T-helper 1 cell treated with Interleukin-12 subunit alpha and Interleukin-12 subunit beta and Interleukin-4 antibody, amounts not matched to agents 30 ng/mL and 1 ng/mL, for 36 hours (primary cell): Measurements from ENCODE around the gene ARHGAP12. TPM values are rescaled to one million over a fixed set of nuclear protein-coding genes. Genes with fewer than 3 reads are reported as not detected.
"Not testable (repeated sequence)": the region's sequence is repeated elsewhere in the genome, so short reads cannot be mapped to it uniquely, and the experiment has no call there.

ENCODE experiments used
- intact Hi-C: fragments of 100-400 bp; cut with micrococcal nuclease; formaldehyde crosslinking; loops from one replicate; pipeline ENCODE4 v1.15.1; 2024
- total RNA-seq: library from RNA; stranded (reverse); gene quantifications from 2 replicates; pipeline ENCODE4 v1.2.3, GENCODE V29; 2022

ARHGAP12 gene
- total RNA-seq, 1 donor from 2014 or later = 7.2 TPM

DNA sequence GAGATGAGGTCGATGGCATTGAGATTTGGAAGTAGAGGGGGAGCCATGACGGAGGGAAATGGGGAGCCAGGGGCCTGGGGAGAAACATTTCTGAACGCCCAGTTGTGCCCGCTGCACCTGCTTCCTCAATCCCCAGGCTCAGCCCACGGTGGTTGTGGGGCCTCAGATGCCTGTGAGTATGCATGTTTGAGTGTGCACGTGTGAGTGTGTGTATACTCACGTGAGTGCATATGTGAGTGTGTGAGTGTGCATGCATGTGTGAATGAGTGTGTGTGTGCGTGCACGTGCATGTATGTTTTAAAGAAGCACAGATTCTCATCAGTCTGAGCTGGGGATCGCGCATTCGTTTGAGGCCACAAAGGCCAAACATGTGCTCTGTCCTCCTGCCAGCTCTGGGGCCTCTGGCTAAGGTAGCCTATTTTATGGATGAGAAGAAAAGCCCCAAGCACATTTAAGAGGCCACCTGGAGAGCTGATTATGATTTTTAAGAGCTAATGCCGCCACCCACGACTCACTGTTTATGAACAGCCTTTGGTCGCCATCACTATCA is 154.8 kb downstream of the ARHGAP12 start:
- intact Hi-C loops = no loop called here

DNA sequence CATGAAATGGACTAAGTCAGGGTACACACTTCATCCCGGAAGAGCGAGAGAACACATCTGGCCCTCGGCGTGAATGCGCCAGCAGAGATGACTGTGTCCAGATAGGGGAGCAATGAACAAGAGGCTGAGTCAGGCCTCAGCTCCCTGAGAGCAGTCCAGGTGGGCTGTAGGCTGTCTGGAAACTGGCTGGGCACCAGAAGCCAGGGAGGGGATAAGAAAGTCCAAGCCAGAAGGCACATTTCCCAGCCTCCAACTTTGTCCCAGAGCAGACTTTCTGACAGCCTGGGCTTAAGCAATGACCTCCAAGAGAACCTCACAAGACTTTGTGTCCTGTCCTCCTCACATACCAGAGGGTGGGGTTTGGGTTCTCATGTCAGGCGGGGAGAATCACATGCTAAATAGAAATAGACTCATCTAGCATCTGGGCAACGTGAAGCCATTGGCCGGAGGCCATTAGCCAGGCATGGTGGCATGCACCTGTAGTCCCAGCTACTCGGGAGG is 157.2 kb downstream of the ARHGAP12 start:
- intact Hi-C loops = loop anchor here (2.0 kb wide), 1 partner anchor 37 kb away; no protein-coding TSS in a partner anchor

DNA sequence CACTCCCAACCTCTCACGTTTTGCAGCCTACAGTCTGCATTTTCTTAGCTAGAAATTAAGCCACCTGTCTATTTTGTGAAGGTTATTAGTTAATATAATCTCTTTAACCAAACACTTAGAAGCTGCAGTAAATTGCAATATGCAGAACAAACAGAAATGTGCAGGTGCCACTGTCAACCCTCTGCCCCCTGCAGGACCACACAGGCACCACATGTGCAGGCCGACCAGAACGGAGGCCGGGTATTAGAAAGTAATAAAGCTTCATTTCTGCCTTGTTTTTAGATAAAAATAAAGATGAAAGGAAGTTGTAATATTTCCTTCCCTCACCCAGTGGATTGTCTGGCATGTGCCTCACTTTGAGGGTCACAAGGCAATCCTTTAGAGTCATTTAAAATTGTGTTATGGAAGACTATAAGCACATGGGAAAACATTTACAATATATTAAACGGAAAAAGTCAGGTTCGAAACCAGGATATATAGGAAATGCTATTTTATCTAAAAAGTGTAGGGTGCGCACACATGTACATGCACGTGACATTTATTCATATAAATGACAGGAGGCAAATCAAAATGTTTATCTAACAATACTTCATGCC is 158.2 kb downstream of the ARHGAP12 start:
- intact Hi-C loops = loop anchor here (1.0 to 2.0 kb wide), 4 partner anchors 38 to 1043 kb away; no protein-coding TSS in a partner anchor

DNA sequence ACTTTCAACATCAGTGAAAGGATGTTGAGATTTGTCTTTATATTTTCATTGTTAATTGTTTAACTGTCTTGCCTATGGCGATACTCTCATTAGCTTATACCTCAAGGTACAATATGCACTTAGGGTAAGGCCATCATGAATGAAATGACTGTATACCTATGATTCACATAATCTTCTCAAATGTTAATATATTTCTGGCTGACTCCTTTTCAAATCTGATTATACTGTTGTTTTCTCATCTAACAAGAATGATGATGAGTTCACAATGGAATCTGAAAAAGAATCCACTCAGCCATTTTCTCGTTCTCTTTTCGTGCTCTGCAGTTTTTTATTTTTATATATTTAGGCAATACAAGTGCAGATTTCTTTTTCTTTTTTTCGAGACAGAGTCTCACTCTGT is 159.1 kb downstream of the ARHGAP12 start:
- intact Hi-C loops = no loop called here

DNA sequence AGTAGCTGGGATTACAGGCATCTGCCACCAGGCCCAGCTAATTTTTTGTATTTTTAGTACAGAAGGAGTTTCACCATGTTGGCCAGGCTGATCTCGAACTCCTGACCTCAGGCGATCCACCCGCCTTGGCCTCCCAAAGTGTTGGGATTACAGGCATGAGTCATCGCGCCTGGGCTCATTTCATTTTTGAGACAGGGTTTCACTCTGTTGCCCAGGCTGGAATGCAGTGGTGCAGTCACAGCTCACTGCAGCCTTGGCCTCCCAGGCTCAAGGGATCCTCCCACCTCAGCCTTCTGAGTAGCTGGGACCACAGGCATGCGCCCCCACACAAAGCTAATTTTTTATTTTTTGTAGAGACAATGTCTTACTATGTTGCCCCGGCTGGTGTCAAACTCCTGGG is 159.7 kb downstream of the ARHGAP12 start:
- intact Hi-C loops = not testable (repeated sequence)

DNA sequence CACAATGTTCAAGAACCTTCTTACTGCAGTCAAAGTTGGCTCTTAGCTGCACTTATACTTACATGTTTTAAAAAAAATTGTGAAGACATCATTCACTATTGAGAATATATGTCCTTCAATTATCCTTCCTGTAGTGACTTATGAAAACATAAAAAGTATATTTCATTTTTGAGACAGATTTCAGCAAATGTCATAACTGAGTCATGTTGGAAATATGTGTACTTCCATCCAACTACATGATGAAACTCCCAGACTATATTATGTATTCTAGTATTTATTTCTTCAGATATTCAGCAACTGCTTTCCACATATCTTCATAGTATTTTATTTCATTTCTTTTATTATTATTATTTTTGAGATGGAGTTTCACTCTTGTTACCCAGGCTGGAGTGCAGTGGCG is 160.2 kb downstream of the ARHGAP12 start:
- intact Hi-C loops = no loop called here

DNA sequence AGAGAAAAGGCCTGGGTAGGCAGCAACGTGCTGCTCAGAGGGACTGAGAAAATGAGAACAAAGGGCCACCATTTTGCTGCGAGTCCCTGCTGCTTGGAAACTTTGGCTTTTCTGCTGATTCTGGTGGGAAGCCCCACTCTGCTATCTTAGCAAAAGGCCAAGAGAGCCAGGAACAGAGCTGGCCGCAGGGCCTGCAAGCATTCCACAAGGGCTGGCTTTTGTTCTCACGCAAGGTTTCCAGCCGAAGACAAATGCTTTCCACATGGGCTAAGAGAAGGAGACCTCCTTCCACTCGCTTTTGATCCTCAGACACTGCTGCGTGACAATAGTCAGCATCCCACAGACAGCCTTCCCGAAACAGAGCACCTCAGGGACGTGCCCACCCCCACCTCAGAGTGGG is 163.1 kb downstream of the ARHGAP12 start:
- intact Hi-C loops = no loop called here

DNA sequence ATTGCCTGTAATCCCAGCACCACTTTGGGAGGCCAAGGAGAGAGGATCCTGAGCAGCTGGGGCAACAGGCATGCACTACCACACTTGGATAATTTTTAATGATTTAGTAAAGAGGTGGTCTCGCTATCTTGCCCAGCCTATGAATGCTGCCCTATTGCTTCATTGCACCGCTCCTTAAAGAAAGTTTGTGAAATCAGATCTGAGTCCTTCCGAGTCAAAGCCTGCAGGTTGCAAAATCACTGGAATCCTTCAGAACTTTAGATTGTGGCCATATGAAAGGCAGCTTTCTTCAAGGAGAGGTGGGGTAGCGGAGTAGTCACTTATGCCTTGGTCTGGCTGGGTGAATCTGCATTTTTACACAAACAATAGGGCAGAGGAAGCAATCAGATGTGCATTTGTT is 166.3 kb downstream of the ARHGAP12 start:
- intact Hi-C loops = loop anchor here (5.0 kb wide), 2 partner anchors 255 to 1485 kb away; no protein-coding TSS in a partner anchor

DNA sequence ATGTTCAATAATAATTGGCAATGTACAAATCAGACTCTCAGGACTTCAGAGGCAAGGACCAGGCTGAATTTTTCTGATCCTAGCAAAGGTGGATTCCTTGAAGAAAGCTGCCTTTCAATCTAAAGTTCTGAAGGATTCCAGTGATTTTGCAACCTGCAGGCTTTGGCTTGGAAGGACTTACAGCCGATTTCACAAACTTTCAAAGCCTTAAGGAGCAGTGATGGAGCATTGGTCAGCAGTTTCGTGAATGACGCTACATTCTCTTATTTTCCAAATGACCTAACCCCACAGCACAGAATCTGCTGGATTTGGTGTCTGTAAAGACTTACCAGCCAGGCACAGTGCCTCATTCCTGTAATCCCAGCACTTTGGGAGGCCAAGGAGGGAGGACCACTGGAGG is 167.5 kb downstream of the ARHGAP12 start:
- intact Hi-C loops = loop anchor here (2.0 to 5.0 kb wide), 6 partner anchors 28 to 1486 kb away; no protein-coding TSS in a partner anchor

DNA sequence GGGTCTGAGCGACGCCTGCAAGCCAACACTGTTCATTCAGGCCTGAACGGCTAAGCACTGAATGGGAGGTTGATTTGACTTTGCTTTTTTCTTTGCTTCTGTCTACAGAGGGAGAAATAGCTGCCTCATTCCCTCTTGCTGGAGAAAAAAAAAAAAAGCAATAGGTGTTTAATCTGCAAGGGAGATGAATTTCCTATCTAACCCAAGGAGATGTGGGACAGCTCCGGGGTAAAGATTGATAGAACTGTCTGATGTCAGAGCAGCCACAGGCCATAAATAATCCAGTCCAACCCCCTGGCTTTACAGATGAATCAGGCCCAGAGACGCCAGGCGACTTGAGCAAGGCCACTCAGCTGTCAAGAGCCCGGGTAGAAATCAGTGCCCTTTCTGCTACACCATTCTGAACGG is 168.0 kb downstream of the ARHGAP12 start:
- intact Hi-C loops = loop anchor here (1.0 to 5.0 kb wide), 17 partner anchors 15 to 1487 kb away; partner anchors contain the start of genes ARHGAP12, KIF5B, MTPAP and ZEB1

DNA sequence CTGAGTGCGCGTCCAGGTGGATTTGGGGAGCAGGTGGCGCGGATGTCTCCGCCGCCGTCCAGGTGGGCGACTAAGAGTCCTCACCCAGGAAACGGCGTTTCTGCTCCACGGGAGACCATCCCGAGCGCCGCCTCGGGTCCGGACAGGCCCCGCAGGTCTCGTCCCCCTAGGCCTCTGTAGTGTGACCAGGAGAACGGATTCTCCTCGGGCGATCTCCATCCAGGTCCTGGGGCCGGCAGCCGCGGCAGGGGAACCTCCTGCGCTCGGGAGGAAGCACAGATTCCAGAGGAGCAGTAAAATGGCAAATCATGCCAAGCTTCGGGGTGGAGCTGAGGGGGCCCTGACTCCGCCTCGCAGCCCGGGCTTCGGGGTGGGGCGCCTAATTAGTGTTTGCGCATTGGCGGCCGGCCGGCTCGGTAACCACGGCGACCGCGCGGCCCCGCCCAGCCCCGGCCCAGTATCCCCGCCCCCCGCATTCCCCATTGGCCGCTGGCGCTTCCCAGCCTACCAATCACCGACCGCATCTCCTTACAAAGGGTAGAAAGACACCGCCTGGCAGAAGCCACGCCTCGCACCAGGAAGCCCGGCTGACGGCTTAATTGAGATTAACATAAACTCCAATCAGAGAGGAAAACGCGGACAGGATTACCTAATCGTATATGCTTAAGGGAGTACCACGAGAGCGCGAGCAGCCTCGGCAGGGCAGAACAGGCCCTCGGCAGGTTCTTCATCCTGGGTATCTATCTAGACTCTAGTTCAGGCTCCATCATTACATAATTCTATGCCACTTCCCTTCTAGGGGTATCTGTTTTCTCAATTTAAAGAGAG is 168.6 kb downstream of the ARHGAP12 start:
- intact Hi-C loops = loop anchor here (1.0 to 5.0 kb wide), 17 partner anchors 15 to 1487 kb away; partner anchors contain the start of genes ARHGAP12, KIF5B, MTPAP and ZEB1

DNA sequence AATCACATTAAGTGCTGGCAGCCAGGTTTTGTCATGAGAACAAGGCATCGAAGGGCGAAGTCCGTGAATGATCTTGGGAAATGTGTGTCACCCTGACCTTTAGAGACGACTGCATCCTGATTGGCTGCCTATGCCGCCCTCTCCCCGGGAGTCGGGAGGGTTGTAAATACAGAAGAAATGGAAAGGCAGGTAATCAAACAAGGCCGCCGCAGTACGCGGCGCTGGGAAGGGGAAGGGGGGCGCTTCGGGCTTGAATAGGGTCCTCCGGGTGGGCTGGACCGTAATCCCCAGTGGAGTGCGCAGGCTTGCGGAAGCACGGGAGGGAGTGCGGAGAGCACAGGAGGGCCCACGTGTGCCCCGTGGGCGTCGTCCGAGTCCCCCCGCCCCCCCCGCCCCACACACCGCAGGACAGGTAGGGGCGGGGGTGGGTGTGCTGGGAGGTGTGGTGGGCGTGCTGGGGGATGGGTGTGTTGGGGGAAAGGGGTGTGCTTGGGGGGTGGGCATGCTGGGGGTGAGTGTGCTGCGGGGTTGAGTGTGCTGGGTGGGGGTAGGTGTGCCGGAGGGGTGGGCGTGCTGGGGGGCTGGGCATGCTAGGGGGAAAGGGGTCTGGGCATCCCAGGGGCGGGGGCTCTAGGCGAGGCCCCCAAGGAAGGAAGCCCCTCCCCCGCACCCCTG is 169.4 kb downstream of the ARHGAP12 start:
- intact Hi-C loops = no loop called here

DNA sequence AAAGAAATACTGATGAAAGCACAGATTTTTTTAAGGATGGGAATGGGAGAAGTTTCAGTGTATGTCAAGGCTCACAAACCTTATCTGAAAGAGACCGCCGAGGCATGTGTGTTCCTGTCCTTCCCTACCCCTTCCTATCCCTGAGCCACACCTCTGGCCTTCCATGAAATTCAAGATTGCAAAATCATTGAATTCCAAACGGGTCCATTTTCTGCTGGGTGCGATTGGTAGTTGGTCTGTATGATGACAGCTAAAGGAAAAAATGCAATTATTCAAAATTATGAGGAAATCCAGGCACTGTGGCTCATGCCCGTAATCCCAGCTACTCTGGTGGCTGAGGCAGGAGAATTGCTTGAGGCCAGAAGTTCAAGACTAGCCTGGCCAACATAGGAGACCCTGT is 170.1 kb downstream of the ARHGAP12 start:
- intact Hi-C loops = no loop called here

DNA sequence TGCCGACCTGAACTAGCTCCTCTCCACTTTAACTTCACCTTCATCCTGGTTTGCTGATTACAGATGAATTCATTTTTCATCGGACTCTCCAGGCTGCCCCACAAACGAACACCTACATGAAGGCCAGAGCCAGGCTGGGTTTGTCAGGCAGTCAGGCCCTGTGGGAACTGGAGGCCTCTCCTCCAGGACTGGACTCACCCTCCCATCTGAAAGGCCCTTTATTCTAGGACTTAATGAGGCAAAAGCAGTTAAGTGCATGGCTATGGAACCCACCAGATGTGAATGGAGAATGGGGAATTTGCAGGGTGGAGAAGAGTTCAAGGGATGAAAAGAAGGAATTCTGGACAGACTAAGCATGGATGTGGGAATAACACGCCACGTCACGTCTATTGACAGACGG is 170.8 kb downstream of the ARHGAP12 start:
- intact Hi-C loops = no loop called here

DNA sequence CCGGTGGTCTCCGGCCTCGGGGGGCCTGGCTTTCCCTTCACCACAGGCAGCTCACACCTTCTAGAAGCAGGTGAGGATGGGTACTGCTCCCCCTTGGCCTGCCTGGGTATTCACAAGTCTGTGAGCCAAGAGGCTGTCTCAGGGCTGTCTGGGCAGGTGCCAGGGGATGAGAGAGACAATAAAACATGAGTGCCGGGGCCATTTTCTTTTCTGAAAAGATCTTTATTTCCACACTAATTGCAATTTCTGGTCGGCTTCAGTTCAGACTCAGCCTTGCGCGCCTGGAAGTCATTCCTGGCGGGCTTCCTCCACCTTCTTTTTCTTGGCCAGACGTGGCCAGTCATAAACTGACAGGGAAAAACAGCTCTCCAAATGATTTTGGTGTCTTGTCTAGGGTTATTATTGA is 171.2 kb downstream of the ARHGAP12 start:
- intact Hi-C loops = no loop called here

DNA sequence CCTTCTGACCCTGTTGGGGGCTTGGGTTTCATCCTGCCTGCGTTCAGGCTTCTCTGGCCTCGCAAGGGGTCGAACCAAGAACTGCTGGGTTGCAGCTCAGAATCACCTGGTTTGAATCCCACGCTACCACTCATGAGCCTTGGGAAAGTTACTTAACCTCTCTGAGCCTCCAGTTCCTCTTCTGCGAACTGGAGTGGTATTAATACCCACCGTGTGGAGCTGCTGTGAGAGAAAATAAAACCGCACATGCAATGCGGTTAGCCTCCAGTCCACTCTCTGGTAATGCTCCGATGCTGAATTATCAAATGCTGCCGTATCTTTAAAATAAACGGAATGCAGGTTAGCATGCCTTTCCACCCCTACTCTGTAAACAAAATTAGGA is 171.9 kb downstream of the ARHGAP12 start:
- intact Hi-C loops = no loop called here

DNA sequence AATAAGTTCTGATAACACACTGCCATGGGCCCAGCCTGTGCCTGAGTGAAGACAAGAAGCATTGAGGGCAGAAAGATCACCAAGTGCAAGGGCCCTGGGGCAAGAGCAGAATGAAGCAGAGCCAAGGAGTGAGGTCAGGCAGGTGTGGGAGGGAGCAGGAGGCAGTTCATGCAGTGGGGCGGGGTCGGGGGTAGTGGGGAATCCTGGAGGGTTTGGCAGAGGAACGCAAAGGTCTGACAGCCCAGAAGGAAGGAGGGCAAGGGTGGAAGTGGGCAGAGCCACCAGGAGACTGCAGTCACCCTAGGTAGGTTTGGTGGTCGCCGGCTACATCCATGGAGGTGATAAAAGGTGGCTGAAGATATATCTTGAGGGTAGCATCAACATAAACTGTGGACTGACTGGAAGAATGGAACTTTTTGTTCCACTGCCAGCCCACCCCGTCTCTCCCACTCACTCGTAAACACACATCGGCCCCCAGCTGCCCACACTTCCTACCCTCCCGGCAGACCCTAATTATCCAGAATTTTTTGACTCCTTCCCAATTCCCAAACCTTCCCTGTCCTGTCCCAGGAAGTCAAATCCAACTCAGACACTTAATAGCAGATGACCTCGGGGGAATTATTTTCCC is 172.4 kb downstream of the ARHGAP12 start:
- intact Hi-C loops = no loop called here
